GM10266 (cell line): ENCODE data around the gene TMPRSS9.

Experiments used
- DNase-seq: peaks from one replicate; pipeline ENCODE4 v3.0.0; 2012; ENCODE audit errors: extremely low spot score
- CTCF ChIP-seq: IDR thresholded peaks from 2 replicates; pipeline ENCODE4 v1.5.1; 2012; ENCODE audit warnings: mild to moderate bottlenecking, low read depth; ENCODE audit not compliant: control insufficient read depth, insufficient read depth; ENCODE audit errors: missing control alignments

The TMPRSS9 gene

GRCh38 chr19:2350656-2351055 lies 9.4 kb upstream of the TMPRSS9 start:
- DNase-seq = no peak
- TF ChIP-seq CTCF = no peak

- no peak for TF ChIP-seq CTCF
- DNase-seq = no peak
Measured at GRCh38 chr19:2351591-2351990, 8.5 kb upstream of the TMPRSS9 start.

- no peak for DNase-seq
- TF ChIP-seq CTCF = no peak
Measured at GRCh38 chr19:2352121-2352520, 7.9 kb upstream of the TMPRSS9 start.

- no peak for DNase-seq
Measured at GRCh38 chr19:2353159-2353886, 6.7 kb upstream of the TMPRSS9 start.

GRCh38 chr19:2353887-2354592 lies 6.0 kb upstream of the TMPRSS9 start:
- peak; percentile 3 for TF ChIP-seq CTCF
- DNase-seq = no peak

More at GRCh38 chr19:2353159-2353886, 6.7 kb upstream of the TMPRSS9 start:
- no peak for TF ChIP-seq CTCF

- DNase-seq = no peak
- TF ChIP-seq CTCF = no peak
Measured at GRCh38 chr19:2354670-2355069, 5.4 kb upstream of the TMPRSS9 start.
